Measurements from ENCODE around the gene POLDIP2. TPM values are rescaled to one million over a fixed set of nuclear protein-coding genes. Genes with fewer than 3 reads are reported as not detected.

The POLDIP2 gene
- total and polyA plus RNA-seq, 2 of the 13 experiments (the other 11 are each of a cell fraction or from before 2014, with no cell fraction given): 85.9 to 114 TPM

- TF ChIP-seq ZBTB42 (CRISPR knock-in tag; IDR thresholded peaks at IDR 0.05): no peak
- TF ChIP-seq ADNP (CRISPR knock-in tag; IDR thresholded peaks at IDR 0.05): no peak
- TF ChIP-seq ZSCAN12 (CRISPR knock-in tag; IDR thresholded peaks at IDR 0.05): no peak
- no peak for TF ChIP-seq ZBTB44 (CRISPR knock-in tag; IDR thresholded peaks at IDR 0.05)
- TF ChIP-seq NR2F1 (CRISPR knock-in tag; IDR thresholded peaks at IDR 0.05): 0 out of 4 replicates have a peak, but pooled peaks of 1 of the 2 experiments have one; percentile 13
- TF ChIP-seq ZNF138 (CRISPR knock-in tag; IDR thresholded peaks at IDR 0.05; ENCODE audit: low read depth): peak; percentile 85
- no peak for TF ChIP-seq RBM39 (IDR thresholded peaks at IDR 0.05; ENCODE audit: low read depth, low read length, poor library complexity, severe bottlenecking)
- no peak for TF ChIP-seq TCF12 (IDR thresholded peaks at IDR 0.05)
- peak; percentile 50; the same call in 1 of the 2 replicates for TF ChIP-seq TCF12 (CRISPR knock-in tag; IDR thresholded peaks at IDR 0.05)
- TF ChIP-seq PRMT3 (CRISPR knock-in tag; IDR thresholded peaks at IDR 0.05; ENCODE audit: borderline replicate concordance, low read depth): no peak
- 0 out of 2 replicates have a peak, but pooled peaks have one; percentile 39 for TF ChIP-seq AKNA (CRISPR knock-in tag; IDR thresholded peaks at IDR 0.05; ENCODE audit: borderline replicate concordance)
- TF ChIP-seq KLF15 (CRISPR knock-in tag; IDR thresholded peaks at IDR 0.05; ENCODE audit: borderline replicate concordance): no peak; the same call in 1 of the 2 replicates
- peak; percentile 84; the same call in 1 of the 2 replicates for TF ChIP-seq ZFP91 (CRISPR knock-in tag; IDR thresholded peaks at IDR 0.05; ENCODE audit: borderline replicate concordance)
- TF ChIP-seq THRA (CRISPR knock-in tag; IDR thresholded peaks at IDR 0.05; ENCODE audit: borderline replicate concordance): peak; percentile 64
- TF ChIP-seq PHF21A (CRISPR knock-in tag; IDR thresholded peaks at IDR 0.05): peak; percentile 74
- peak; percentile 78; the same call in 1 of the 2 replicates for TF ChIP-seq CAMTA2 (CRISPR knock-in tag; IDR thresholded peaks at IDR 0.05; ENCODE audit: borderline replicate concordance)
These were observed at the start of gene POLDIP2 (continued) for GRCh38 chr17:28357061-28357900.
